Raji (cell line): Measurements from ENCODE around the gene TMEM14B.

Source experiments
- POLR2A ChIP-seq: IDR thresholded peaks from 2 replicates; pipeline ENCODE4 v1.6.1; 2011; ENCODE audit warnings: low read depth, low read length, control low read depth; ENCODE audit not compliant: insufficient read depth

The TMEM14B gene

DNA sequence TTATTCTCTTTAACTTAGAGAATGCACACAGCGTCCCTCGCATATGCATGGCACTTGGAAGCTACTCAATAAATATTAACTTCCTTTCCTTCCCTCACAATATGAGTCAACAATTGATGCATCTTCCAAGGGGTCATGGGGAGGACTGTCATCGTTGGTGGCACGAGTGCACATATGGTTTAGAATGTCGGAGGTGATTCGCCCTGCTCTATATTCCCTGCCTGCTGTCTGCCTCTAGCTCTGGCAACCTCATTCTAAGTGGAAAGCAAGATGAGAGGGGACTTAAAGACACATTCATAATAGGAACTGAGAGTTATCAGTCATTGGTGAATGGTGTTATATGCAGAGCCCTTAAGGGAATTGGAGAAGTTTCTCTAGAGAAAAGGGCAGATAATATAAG is 46.1 kb downstream of the TMEM14B start:
- no peak for TF ChIP-seq POLR2A

DNA sequence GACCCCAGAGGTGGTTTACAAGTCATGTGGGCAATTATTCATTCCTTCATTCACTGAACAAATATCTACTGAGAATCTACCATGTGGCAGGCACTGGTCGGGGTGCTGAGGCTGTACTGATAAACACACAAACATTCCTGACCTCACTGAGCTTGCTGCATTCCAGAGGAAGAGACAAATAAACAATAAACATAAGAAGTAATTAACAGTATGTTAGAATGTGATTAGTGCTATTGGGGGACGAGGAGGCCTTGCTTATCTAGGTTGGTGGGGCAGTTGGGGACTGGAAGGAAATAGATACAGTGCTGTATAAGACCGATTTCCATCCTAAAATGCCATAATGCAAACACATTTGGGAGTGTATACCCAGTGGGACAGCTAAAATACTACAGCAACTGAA is 46.6 kb downstream of the TMEM14B start:
- TF ChIP-seq POLR2A, result no peak

DNA sequence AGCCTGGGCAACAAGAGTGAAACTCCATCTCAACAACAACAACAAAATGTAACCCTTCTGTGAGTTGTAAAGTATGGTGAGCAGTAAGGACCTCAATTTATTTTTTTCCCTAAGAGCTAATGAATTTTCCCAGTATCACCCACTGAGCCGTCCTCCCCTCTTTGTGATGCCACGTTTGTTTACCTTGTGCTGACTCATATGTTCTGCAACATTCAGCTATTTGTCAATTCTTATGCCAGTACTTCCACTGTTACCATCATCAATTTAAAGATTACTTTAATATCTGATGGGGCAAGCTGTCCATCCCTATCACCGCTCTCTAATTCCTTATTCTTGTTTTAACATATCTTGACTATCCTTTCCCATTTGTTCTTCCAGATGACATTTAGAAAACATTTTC is 53.2 kb downstream of the TMEM14B start:
- TF ChIP-seq POLR2A, result no peak

DNA sequence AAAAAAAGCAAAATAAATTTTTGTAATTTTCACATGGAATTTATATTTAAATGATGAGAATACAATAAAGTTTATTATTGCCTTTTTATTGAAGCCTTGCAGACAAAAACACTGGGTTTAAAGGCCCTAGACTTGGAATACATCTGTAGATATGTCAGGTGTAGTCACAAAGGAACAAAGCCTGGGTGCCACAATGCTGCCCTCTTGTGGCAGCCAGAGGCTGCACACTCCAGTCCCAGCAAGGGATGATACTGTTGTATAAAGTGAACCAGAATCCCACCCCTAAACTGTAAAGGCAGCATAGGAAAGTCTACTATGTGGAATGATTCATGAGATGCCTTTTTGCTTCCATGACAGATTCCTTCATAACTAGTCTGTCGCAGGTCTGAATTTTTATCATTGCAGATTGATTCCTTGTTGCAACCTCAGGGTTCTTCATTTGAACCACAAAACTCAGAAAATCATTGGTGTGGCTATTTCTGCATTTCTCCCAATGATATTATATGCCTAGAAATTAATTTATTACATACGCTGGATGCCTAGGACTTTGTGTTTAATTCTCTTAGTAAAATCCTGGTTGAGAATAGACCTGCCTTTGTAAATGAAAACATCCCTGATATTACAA is 53.7 kb downstream of the TMEM14B start:
- no peak for TF ChIP-seq POLR2A
